LNCaP clone FGC (cell line): Measurements from ENCODE around the gene SSR2.
"Not testable (repeated sequence)": the region's sequence is repeated elsewhere in the genome, so short reads cannot be mapped to it uniquely, and the experiment has no call there.

Experiments used
- DNase-seq: peaks from one replicate; pipeline ENCODE4 v3.0.0-alpha.2; 2011; ENCODE audit warnings: low read depth
- H3K4me3 ChIP-seq: 2 replicates; pipeline ENCODE4 v1.5.1; 2011; ENCODE audit warnings: mild to moderate bottlenecking, low read depth, low read length, control low read depth
- CTCF ChIP-seq: IDR thresholded peaks from 2 replicates; pipeline ENCODE4 v1.5.1; 2012; ENCODE audit warnings: mild to moderate bottlenecking; ENCODE audit not compliant: control insufficient read depth, insufficient read depth; ENCODE audit errors: extremely low read depth

SSR2 gene

GRCh38 chr1:155999964-156000363, 20.8 kb downstream of the SSR2 start:
- DNase-seq, result no peak
- no peak for TF ChIP-seq CTCF
- no peak overlapping the region for H3K4me3 ChIP-seq

- no peak for DNase-seq
- H3K4me3 ChIP-seq, result no peak overlapping the region
- TF ChIP-seq CTCF, result no peak
Observed at GRCh38 chr1:155996166-155996565, 24.6 kb downstream of the SSR2 start.

GRCh38 chr1:155993595-155993994, 27.2 kb downstream of the SSR2 start:
- H3K4me3 ChIP-seq, result no peak overlapping the region
- DNase-seq, result no peak
- no peak for TF ChIP-seq CTCF

- no peak overlapping the region for H3K4me3 ChIP-seq
- 0 out of 2 replicates have a peak, but pooled peaks have one; percentile 1 for TF ChIP-seq CTCF
- DNase-seq, result no peak
Observed at GRCh38 chr1:155990005-155990739, 30.6 kb downstream of the SSR2 start.

- TF ChIP-seq CTCF, result peak; percentile 98
- H3K4me3 ChIP-seq, result no peak overlapping the region
- DNase-seq, result no peak
Observed at GRCh38 chr1:155989242-155990004, 31.3 kb downstream of the SSR2 start.

- DNase-seq, H3K4me3 ChIP-seq: not testable (repeated sequence)
Observed at GRCh38 chr1:155984903-155985645, 35.7 kb downstream of the SSR2 start.

GRCh38 chr1:155984341-155984740, 36.4 kb downstream of the SSR2 start:
- no peak for DNase-seq
- no peak for TF ChIP-seq CTCF
- H3K4me3 ChIP-seq, result no peak overlapping the region
